Progenitor cell of endocrine pancreas (in vitro differentiated cells): ENCODE measurements around the gene PDK4. TPM values are rescaled to one million over a fixed set of nuclear protein-coding genes. Genes with fewer than 3 reads are reported as not detected.

Experiments
- DNase-seq: peaks from one replicate; pipeline ENCODE4 v3.0.0; 2021; ENCODE audit warnings: low spot score; ENCODE audit not compliant: unreplicated experiment
- H3K27ac Mint-ChIP-seq: 2 replicates; pipeline ENCODE4 v1.8.0; 2021; ENCODE audit warnings: mild to moderate bottlenecking, moderate library complexity, mixed read lengths
- H3K27me3 Mint-ChIP-seq: 2 replicates; pipeline ENCODE4 v1.8.0; 2021; ENCODE audit warnings: mixed read lengths
- H3K36me3 Mint-ChIP-seq: 2 replicates; pipeline ENCODE4 v1.8.0; 2022; ENCODE audit warnings: mixed read lengths; ENCODE audit not compliant: insufficient read depth
- H3K4me1 Mint-ChIP-seq: 2 replicates; pipeline ENCODE4 v1.8.0; 2021; ENCODE audit warnings: low read depth, mixed read lengths
- H3K4me3 Mint-ChIP-seq: 2 replicates; pipeline ENCODE4 v1.8.0; 2021; ENCODE audit warnings: low read depth, mild to moderate bottlenecking, moderate library complexity, mixed read lengths
- H3K9me3 Mint-ChIP-seq: 2 replicates; pipeline ENCODE4 v1.8.0; 2021; ENCODE audit warnings: low read depth, mixed read lengths
- total RNA-seq: library from RNA; stranded (reverse); gene quantifications from 2 replicates; pipeline ENCODE4 v1.2.1, GENCODE V29; 2021
- TF ChIP-seq, protein P1 (sequence below): fragments of 200-600 bp; sonication (generic); IDR thresholded peaks from one replicate; pipeline ENCODE4 v1.5.0; 2021; ENCODE audit warnings: antibody characterized with exemption, mild to moderate bottlenecking; ENCODE audit not compliant: unreplicated experiment

PDK4 gene
- total RNA-seq, 1 donor from 2014 or later, result 29.1 TPM

DNA sequence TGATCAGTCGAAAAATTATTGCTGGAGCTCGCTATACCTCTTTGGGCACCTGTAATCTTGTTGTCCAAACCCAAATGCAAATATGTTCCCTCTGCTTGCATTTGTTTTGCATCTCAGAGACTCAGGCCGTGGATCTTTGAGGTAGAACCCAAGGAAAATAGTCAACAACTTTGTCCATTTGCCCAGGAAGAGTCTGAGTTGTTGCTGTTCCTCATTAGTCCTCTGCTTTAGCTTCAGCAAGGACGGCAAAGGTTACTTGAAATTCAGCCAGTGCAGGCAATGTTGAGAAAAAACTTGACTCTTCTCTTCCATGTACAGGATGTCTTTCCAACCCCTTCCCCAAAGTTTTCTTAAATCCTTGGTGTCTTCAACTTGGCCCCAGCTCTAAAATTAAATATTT, 45.8 kb downstream of the PDK4 start:
- Mint-ChIP-seq H3K27ac (no peak overlapping the region), H3K36me3 (no peaks in the 10 kb centered on the region), H3K27me3 (no peaks in the 10 kb centered on the region), H3K4me1 (peaks cover 26% of the 10 kb centered on the region), H3K4me3 (no peak overlapping the region), H3K9me3 (no peaks in the 10 kb centered on the region)
- DNase-seq, result no peak
- TF ChIP-seq, protein P1, sequence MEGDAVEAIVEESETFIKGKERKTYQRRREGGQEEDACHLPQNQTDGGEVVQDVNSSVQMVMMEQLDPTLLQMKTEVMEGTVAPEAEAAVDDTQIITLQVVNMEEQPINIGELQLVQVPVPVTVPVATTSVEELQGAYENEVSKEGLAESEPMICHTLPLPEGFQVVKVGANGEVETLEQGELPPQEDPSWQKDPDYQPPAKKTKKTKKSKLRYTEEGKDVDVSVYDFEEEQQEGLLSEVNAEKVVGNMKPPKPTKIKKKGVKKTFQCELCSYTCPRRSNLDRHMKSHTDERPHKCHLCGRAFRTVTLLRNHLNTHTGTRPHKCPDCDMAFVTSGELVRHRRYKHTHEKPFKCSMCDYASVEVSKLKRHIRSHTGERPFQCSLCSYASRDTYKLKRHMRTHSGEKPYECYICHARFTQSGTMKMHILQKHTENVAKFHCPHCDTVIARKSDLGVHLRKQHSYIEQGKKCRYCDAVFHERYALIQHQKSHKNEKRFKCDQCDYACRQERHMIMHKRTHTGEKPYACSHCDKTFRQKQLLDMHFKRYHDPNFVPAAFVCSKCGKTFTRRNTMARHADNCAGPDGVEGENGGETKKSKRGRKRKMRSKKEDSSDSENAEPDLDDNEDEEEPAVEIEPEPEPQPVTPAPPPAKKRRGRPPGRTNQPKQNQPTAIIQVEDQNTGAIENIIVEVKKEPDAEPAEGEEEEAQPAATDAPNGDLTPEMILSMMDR, result no peak

GRCh38 chr7:95549818-95550529, 46.3 kb downstream of the PDK4 start:
- Mint-ChIP-seq H3K27me3 (no peaks in the 10 kb centered on the region), H3K9me3 (no peaks in the 10 kb centered on the region), H3K4me3 (no peak overlapping the region), H3K4me1 (peaks cover 32% of the 10 kb centered on the region), H3K27ac (no peak overlapping the region), H3K36me3 (no peaks in the 10 kb centered on the region)
- TF ChIP-seq, protein P1, result no peak
- DNase-seq, result no peak

GRCh38 chr7:95547361-95548348, 48.7 kb downstream of the PDK4 start:
- Mint-ChIP-seq H3K36me3 (no peaks in the 10 kb centered on the region), H3K4me3 (no peak overlapping the region), H3K27ac (no peak overlapping the region), H3K9me3 (no peaks in the 10 kb centered on the region), H3K4me1 (peaks cover 34% of the 10 kb centered on the region), H3K27me3 (no peaks in the 10 kb centered on the region)
- no peak for DNase-seq
- TF ChIP-seq, protein P1, result no peak

GRCh38 chr7:95546647-95547046, 49.7 kb downstream of the PDK4 start:
- H3K4me1 Mint-ChIP-seq, result peaks cover 34% of the 10 kb centered on the region
- no peak overlapping the region for H3K27ac Mint-ChIP-seq
- no peaks in the 10 kb centered on the region for H3K27me3 Mint-ChIP-seq
- no peak for DNase-seq
- H3K9me3 Mint-ChIP-seq, result no peaks in the 10 kb centered on the region
- H3K36me3 Mint-ChIP-seq, result no peaks in the 10 kb centered on the region
- TF ChIP-seq, protein P1, result no peak
- H3K4me3 Mint-ChIP-seq, result no peak overlapping the region

DNA sequence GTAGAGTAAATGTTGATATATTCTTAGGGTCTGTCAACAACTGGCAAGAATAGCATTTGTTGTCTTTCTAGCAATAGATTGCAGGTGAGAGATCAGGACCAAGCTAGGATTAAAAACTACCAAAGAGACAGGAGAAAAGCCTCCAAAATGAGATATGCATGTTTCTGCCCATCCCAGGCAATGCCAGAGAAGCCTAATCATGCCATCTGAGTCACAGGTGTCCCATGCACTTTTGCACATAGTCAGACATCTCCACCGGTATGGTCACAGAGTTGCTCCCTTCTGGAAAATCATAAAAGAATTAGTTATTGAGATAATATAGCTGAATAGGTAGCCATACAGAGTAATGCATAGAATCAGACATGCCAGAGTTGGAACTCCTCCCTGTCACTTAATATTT, 50.6 kb downstream of the PDK4 start:
- no peaks in the 10 kb centered on the region for H3K9me3 Mint-ChIP-seq
- no peak overlapping the region for H3K27ac Mint-ChIP-seq
- H3K4me1 Mint-ChIP-seq, result peaks cover 34% of the 10 kb centered on the region
- H3K4me3 Mint-ChIP-seq, result no peak overlapping the region
- DNase-seq, result no peak
- H3K36me3 Mint-ChIP-seq, result no peaks in the 10 kb centered on the region
- H3K27me3 Mint-ChIP-seq, result no peaks in the 10 kb centered on the region
- TF ChIP-seq, protein P1, result no peak
